ENCODE data around the gene MACC1.

The MACC1 gene

GRCh38 chr7:20237464-20238193 lies 20.4 kb upstream of the MACC1 start:
- TF ChIP-seq CTCF (IDR thresholded peaks at IDR 0.05; ENCODE audit: borderline replicate concordance, insufficient read depth, low read depth, low read length): no peak
- H3K4me3 ChIP-seq (ENCODE audit: low read depth, low read length): no peak overlapping the region

GRCh38 chr7:20236790-20237189 lies 19.6 kb upstream of the MACC1 start:
- H3K4me3 ChIP-seq (ENCODE audit: low read depth, low read length): no peak overlapping the region
- TF ChIP-seq CTCF (IDR thresholded peaks at IDR 0.05; ENCODE audit: borderline replicate concordance, insufficient read depth, low read depth, low read length): no peak

GRCh38 chr7:20236043-20236442 lies 18.9 kb upstream of the MACC1 start:
- no peak for TF ChIP-seq CTCF (IDR thresholded peaks at IDR 0.05; ENCODE audit: borderline replicate concordance, insufficient read depth, low read depth, low read length)
- H3K4me3 ChIP-seq (ENCODE audit: low read depth, low read length): no peak overlapping the region

- H3K4me3 ChIP-seq (ENCODE audit: low read depth, low read length): no peak overlapping the region
- no peak for TF ChIP-seq CTCF (IDR thresholded peaks at IDR 0.05; ENCODE audit: borderline replicate concordance, insufficient read depth, low read depth, low read length)
These were observed 18.1 kb upstream of the MACC1 start for GRCh38 chr7:20235288-20235687.

GRCh38 chr7:20233362-20233761 lies 16.2 kb upstream of the MACC1 start:
- H3K4me3 ChIP-seq (ENCODE audit: low read depth, low read length): no peak overlapping the region
- no peak for TF ChIP-seq CTCF (IDR thresholded peaks at IDR 0.05; ENCODE audit: borderline replicate concordance, insufficient read depth, low read depth, low read length)

GRCh38 chr7:20232848-20233247 lies 15.7 kb upstream of the MACC1 start:
- no peak for TF ChIP-seq CTCF (IDR thresholded peaks at IDR 0.05; ENCODE audit: borderline replicate concordance, insufficient read depth, low read depth, low read length)
- no peak overlapping the region for H3K4me3 ChIP-seq (ENCODE audit: low read depth, low read length)
